GM21619 (cell line): ENCODE data around the gene GRIK1.

ENCODE experiments used
- ATAC-seq: cut with Tn5 transposase; IDR thresholded peaks from one replicate; pipeline ENCODE4 v1.9.1; 2021; ENCODE audit not compliant: unreplicated experiment

GRIK1 gene

GRCh38 chr21:29721964-29722363, 217.8 kb downstream of the GRIK1 start:
- ATAC-seq = no peak

DNA sequence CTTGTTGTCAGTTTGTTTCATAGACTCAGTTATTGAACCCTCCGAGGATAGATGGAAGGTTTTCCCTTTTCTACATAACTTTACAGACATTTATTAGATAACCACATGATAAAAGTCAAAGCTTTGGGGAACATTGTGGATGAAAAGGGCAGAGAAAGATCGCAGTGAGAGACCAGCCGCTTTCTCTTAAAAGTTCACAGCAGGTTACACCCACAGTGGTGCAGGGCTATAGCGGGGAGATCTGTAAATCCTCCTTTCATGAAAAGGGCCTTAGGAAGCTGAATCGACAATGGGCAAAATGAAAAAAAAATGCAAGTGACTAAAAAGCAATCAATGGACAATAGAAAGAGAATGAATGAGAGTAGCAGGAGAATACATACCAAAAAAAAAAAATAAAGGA, 218.6 kb downstream of the GRIK1 start:
- no peak for ATAC-seq

- no peak for ATAC-seq
Observed at GRCh38 chr21:29719521-29719920, 220.3 kb downstream of the GRIK1 start.

- ATAC-seq = no peak
Observed at GRCh38 chr21:29718081-29718815, 221.5 kb downstream of the GRIK1 start.

DNA sequence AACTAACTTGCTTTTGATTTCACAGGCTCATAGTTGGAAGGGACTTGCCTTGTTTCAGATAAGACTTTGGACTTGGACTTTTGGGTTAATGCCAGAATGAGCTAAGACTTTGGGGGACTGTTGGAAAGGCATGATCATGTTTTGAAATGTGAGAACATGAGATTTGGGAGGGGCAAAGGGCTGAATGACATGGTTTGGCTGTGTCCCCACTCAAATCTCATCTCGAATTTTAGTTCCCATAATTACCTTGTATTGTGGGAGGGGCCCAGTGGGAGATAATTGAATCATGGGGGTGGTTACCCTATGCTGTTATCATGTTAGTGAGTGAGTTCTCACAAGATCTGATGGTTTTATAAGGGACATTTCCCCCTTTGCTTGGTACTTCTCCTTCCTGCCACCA, 222.1 kb downstream of the GRIK1 start:
- ATAC-seq = no peak

- no peak for ATAC-seq
Observed at GRCh38 chr21:29716753-29717152, 223.0 kb downstream of the GRIK1 start.

DNA sequence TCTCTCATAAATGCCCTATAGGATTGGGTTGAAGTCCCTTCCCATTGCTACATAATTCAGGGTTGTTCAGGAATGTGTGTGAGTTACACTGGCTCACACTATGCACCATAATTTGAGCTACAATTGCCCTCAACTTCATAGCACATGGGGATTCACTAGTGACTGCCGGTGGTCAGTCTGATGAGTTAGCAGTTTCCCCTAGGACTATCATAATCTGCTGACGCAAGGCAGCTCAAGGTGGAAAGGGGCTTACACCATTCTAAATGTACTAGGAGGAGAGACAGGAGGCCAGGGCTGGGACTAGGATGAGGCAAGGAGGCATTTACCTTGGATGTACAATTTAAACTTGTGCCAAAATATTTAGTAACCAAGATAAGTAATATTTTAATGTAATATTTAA, 224.7 kb downstream of the GRIK1 start:
- ATAC-seq = no peak

DNA sequence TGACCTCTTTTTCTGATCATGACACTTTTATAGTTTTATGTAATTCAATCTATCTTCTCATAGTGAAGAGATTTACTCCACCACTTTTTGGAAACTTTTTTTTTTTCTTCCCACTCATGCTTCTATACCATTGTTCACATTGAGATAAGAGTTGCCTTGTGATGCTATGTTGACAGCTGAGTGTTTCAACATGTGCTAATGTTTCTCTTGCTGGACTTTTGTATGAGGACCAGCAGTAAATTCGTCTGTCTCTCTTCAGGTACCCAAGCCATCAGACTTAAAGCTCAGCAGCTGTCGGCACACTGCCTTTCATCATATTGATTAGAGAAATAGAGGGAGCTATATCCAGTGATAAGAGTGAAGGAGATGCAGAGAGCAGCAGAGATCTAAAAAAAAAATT, 227.0 kb downstream of the GRIK1 start:
- ATAC-seq = no peak

DNA sequence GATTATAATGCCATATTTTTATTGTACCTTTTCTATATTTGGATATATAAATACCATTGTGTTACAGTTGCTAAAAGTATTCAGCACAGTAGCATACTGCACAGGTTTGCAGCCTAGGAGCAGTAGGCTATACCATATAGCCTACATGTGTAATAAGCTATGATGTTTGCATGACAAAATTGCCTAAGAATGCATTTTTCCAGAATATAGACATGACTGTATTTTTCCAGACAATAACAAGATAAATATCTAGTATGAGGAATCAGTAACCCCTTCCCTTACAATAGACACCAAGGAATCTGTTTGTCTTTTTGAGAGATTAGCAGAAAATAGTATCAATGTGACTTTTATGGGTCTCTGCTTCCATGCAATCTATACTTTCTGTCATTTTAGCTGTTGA, 228.6 kb downstream of the GRIK1 start:
- ATAC-seq = no peak

DNA sequence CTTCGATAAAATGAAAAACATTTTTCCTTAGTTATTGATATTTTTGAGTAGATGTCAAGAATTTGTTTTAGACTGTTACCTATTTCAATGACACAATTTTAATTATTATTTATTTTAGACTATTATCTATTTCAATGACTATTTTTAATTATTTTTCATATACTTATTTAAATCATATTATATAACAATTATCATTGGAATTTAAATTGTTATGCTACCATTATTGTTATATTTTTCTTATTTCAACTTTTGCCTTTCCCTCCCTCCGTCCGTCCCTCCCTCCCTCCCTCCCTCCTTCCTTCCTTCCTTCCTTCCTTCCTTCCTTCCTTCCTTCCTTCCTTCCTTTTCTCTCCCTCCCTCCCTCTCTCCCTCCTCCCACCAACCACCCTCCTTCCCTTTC, 229.3 kb downstream of the GRIK1 start:
- no peak for ATAC-seq

DNA sequence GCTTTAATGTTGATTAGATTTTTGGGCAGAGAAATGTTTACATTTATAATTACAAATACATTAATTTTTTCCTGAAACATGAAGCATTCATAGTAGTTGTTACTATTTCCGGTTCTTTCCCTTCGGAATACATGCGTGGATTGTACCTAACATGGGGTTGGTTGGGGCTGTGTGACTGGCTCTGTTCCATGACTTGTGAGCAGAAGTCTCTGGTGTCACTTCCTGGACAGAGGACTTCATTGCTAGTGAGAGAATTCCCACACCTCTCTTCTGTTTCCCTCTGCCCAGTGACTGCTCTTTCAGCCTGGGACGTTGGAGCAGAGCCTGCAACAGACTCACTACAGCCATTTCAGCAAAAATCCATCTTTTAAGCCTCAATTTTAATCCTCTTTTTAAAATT, 231.4 kb downstream of the GRIK1 start:
- no peak for ATAC-seq

GRCh38 chr21:29704719-29705118, 235.1 kb downstream of the GRIK1 start:
- ATAC-seq = no peak

- no peak for ATAC-seq
Observed at GRCh38 chr21:29701676-29702075, 238.1 kb downstream of the GRIK1 start.

DNA sequence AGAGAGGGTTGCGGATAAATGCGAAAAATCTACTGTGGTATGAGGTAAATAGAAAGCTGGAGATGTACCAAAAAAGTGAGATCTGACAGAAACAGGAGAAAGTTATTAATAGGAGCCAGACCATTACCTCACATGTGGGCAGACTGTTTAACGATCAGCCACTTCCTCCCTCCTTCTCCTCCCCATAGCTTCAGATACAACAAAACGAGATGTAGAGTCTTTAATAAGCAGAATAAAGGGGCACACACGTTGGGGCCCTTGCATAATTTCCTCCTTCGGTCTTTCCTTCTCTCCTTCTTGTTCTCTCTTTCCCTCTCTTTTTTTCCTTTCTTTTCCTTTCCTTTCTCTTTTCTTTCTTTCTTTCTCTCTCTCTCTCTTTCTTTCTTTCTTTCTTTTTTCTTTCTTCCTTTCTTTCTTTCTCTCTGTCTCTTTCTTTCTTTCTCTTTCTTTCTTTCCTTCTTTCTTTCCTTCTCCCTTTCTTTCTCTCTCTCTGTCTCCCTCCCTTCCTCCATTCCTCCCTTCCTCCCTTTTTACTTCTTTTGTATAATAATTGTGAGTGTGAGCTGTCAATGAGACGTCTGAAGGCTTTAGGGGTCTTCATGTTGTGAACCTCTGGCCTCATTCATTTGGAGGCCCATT, 242.1 kb downstream of the GRIK1 start:
- no peak for ATAC-seq

DNA sequence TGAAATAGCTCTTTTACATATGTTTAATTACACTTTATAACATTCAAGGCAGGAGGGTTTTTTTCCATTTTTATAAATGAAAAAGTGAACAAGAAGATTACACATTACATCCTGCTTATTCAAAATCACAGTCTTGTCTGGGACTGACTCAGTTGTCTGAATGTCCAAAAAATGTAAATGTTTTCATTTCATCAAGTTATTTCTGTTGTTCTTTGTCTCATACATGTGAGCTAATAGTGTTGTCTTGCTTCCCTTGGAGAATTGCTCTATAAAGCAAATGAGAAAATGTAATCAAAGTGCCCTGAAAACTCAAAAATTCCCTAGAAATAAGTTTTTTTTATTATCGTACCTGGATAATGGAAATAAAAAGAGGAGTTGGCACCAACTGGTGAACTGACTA, 242.9 kb downstream of the GRIK1 start:
- no peak for ATAC-seq

DNA sequence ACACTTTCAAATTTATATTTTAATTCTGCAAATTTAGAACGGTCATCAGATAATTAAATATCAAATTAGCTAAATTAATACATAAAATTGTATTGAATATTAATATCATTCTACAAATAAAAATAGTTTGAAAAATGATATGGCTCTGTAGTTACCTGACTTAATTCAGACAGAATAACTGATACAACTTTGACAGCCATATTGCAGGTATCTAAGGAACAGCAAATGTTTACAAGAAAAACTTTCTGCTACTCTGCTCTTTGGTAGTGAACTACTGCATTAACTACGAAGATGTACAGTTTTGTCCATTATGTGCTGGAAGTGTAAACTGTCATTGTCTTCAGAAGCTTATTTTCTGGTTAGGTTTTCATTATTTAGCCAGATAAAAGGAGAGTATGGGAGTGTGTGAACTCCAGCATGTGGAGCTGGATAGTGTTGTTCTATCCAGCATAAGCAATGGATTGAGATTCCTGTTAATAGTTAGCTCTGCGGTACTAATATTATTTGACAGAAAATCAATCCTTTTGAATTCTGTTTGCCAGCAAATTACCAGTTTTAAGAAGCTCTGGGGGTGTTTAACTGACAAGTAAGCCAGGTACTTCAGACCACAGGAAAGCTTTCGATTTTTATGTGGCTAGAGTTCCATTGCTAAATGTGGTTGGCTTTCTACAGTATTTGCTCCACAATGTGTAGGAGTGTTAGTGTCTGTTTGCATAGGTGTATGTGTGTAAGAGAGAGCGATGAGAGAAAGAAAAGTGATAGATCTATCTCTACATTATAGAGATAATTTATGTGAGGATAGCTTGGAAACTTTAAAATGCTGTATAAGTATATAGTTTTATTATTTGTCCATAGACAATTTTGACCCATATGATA, 247.9 kb downstream of the GRIK1 start:
- ATAC-seq = no peak

DNA sequence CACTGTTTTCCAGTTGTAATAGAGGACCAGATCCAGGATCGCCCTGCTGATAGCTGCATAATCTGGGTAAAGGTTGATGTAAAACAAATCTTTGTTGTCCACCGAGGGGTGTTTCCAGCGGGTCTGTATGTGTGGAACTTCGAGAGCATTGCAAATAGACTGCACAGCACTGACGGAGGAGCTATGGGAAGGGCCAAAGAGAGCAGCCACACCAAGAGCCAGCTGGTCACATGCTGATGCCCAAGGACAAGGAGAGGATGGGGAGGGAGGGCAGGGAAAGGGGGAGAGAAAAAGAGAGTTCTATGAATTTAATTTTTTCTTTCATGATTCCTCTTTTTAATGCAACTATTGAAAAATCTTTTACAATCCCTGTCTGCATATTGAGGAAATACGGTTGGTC, 250.0 kb downstream of the GRIK1 start:
- ATAC-seq = no peak

GRCh38 chr21:29684106-29684505, 255.7 kb downstream of the GRIK1 start:
- no peak for ATAC-seq

GRCh38 chr21:29682800-29683199, 257.0 kb downstream of the GRIK1 start:
- ATAC-seq = no peak

- no peak for ATAC-seq
Observed at GRCh38 chr21:29680273-29680672, 259.5 kb downstream of the GRIK1 start.

GRCh38 chr21:29678626-29679025, 261.2 kb downstream of the GRIK1 start:
- ATAC-seq = no peak

GRCh38 chr21:29677326-29677725, 262.5 kb downstream of the GRIK1 start:
- no peak for ATAC-seq
